ENCODE results near the gene CIAO3. TPM values are rescaled to one million over a fixed set of nuclear protein-coding genes. Genes with fewer than 3 reads are reported as not detected.
A peak's percentile ranks its signal among the peaks of the same experiment; 100 is the strongest.

Gene CIAO3
- polyA plus RNA-seq, 3 donors, result 8.6 to 41.1 (median 11.8) TPM

DNA sequence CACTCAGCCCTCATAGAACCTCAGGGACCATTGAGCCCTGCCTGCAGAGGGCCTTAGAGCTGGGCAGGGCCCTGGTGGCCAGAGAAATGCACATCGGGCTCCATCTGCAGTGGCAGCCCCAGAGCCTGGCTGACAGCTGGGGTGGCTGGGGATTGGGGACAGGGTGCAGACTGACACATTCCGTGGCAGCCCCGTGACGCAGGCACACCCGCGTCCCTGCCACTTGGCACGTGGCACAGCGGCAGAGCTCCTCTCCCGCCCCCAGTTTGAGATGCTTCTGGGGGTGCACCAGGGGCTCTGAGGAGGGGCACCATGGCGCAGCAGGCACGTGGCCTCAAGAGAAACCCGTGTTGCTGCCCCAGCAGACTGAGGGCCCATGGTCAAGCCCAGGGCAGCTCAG is 37.4 kb downstream of the CIAO3 start:
- H3K27me3 Mint-ChIP-seq (ENCODE audit: low read depth in 3 of 3), result peaks cover 65 to 88% (median 83%) of the 10 kb centered on the region in 3 donors
- H3K27me3 ChIP-seq (ENCODE audit: control insufficient read depth in 2 of 2, insufficient read depth in 2 of 2, low read length in 2 of 2), result peaks cover 10 to 83% of the 10 kb centered on the region in 2 donors
- H3K9me3 ChIP-seq (replicated peaks in 1 of 2; ENCODE audit: control insufficient read depth in 1 of 2, insufficient read depth in 1 of 2, low read length in 2 of 2), result peaks cover 0 to 4% of the 10 kb centered on the region in 2 donors

DNA sequence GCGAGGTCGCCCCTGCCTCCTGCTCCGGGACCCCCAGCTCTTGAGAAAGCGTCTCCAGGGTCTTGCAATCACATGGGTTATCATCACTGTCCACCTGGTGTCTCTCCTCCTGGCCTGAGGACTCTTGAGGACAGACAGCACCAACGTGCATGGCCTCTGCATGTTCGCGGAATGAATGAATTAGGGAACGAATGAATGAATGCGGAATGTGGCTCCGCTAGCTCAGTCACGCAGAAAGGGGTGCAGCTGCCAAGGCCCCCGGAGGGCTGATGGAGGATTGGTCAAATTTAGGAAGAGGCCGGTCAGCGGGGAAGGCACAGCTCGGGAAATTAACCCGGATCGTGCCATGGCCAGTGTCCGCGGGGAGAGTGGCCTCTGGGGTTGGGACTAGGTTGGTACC is 38.5 kb downstream of the CIAO3 start:
- H3K4me1 Mint-ChIP-seq, result no peaks in the 10 kb centered on the region
- no peaks in the 10 kb centered on the region for H3K4me1 ChIP-seq (ENCODE audit: control insufficient read depth in 1 of 2, insufficient read depth in 2 of 2, low read length in 2 of 2)
- H3K79me2 ChIP-seq (ENCODE audit: insufficient read depth, low read length), result no peaks in the 10 kb centered on the region
- peaks cover 0 to 4% of the 10 kb centered on the region in 2 donors for H3K9me3 ChIP-seq (replicated peaks in 1 of 2; ENCODE audit: control insufficient read depth in 1 of 2, insufficient read depth in 1 of 2, low read length in 2 of 2)
- H3K27me3 ChIP-seq (ENCODE audit: control insufficient read depth in 2 of 2, insufficient read depth in 2 of 2, low read length in 2 of 2), result peaks cover 10 to 75% of the 10 kb centered on the region in 2 donors
- no peaks in the 10 kb centered on the region for H3K36me3 ChIP-seq (replicated peaks in 1 of 2; ENCODE audit: control insufficient read depth in 1 of 2, insufficient read depth in 2 of 2, low read length in 2 of 2)
- H3K9ac ChIP-seq (ENCODE audit: insufficient read depth, low read length, poor library complexity, severe bottlenecking), result no peak overlapping the region
- H3K4me3 ChIP-seq (replicated peaks in 1 of 3; ENCODE audit: low read depth in 2 of 3, low read length in 3 of 3), result no peak overlapping the region
- TF ChIP-seq, protein P1, sequence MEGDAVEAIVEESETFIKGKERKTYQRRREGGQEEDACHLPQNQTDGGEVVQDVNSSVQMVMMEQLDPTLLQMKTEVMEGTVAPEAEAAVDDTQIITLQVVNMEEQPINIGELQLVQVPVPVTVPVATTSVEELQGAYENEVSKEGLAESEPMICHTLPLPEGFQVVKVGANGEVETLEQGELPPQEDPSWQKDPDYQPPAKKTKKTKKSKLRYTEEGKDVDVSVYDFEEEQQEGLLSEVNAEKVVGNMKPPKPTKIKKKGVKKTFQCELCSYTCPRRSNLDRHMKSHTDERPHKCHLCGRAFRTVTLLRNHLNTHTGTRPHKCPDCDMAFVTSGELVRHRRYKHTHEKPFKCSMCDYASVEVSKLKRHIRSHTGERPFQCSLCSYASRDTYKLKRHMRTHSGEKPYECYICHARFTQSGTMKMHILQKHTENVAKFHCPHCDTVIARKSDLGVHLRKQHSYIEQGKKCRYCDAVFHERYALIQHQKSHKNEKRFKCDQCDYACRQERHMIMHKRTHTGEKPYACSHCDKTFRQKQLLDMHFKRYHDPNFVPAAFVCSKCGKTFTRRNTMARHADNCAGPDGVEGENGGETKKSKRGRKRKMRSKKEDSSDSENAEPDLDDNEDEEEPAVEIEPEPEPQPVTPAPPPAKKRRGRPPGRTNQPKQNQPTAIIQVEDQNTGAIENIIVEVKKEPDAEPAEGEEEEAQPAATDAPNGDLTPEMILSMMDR (IDR thresholded peaks at IDR 0.05), result no peak
- DNase-seq, result no peak
- peaks cover 0 to 8% (median 0%) of the 10 kb centered on the region in 7 donors for H3K9me3 Mint-ChIP-seq
- H2AFZ ChIP-seq (ENCODE audit: insufficient read depth, low read depth, low read length, poor library complexity, severe bottlenecking), result no peak overlapping the region
- no peak overlapping the region for H3K27ac ChIP-seq (ENCODE audit: low read depth in 1 of 2, low read length in 2 of 2)
- H3K4me3 Mint-ChIP-seq, result peak overlapping the region in 1 of 2 donors; percentile 65
- intact Hi-C loops (cut with micrococcal nuclease), result no loop called here
- H3K36me3 Mint-ChIP-seq, result no peaks in the 10 kb centered on the region
- 87% methylated on average over 16 of the region's 19 CpGs for WGBS (ENCODE audit: insufficient coverage)
- peaks cover 63 to 88% (median 82%) of the 10 kb centered on the region in 3 donors for H3K27me3 Mint-ChIP-seq (ENCODE audit: low read depth in 3 of 3)
- no peak overlapping the region for H3K4me2 ChIP-seq (replicated peaks; ENCODE audit: extremely low read depth, low read length, poor library complexity, severe bottlenecking)
- no peak overlapping the region for H3K27ac Mint-ChIP-seq
- H4K20me1 ChIP-seq (ENCODE audit: insufficient read depth, low read length), result no peaks in the 10 kb centered on the region

More for the DNA sequence above, 37.4 kb downstream of the CIAO3 start:
- Mint-ChIP-seq H3K9me3 (peaks cover 0 to 8% (median 0%) of the 10 kb centered on the region in 7 donors), H3K4me3 (peak overlapping the region in 1 of 2 donors; percentile 15), H3K36me3 (no peaks in the 10 kb centered on the region), H3K4me1 (no peaks in the 10 kb centered on the region), H3K27ac (no peak overlapping the region)
- no peaks in the 10 kb centered on the region for H3K36me3 ChIP-seq (replicated peaks in 1 of 2; ENCODE audit: control insufficient read depth in 1 of 2, insufficient read depth in 2 of 2, low read length in 2 of 2)
- intact Hi-C loops (cut with micrococcal nuclease), result no loop called here
- H3K79me2 ChIP-seq (ENCODE audit: insufficient read depth, low read length), result no peaks in the 10 kb centered on the region
- H2AFZ ChIP-seq (ENCODE audit: insufficient read depth, low read depth, low read length, poor library complexity, severe bottlenecking), result no peak overlapping the region
- H3K4me2 ChIP-seq (replicated peaks; ENCODE audit: extremely low read depth, low read length, poor library complexity, severe bottlenecking), result no peak overlapping the region
- no peak overlapping the region for H3K4me3 ChIP-seq (replicated peaks in 1 of 3; ENCODE audit: low read depth in 2 of 3, low read length in 3 of 3)
- no peaks in the 10 kb centered on the region for H4K20me1 ChIP-seq (ENCODE audit: insufficient read depth, low read length)
- no peak overlapping the region for H3K27ac ChIP-seq (ENCODE audit: low read depth in 1 of 2, low read length in 2 of 2)
- H3K9ac ChIP-seq (ENCODE audit: insufficient read depth, low read length, poor library complexity, severe bottlenecking), result no peak overlapping the region
- no peak for DNase-seq
- TF ChIP-seq, protein P1 (IDR thresholded peaks at IDR 0.05), result no peak
- 88% methylated on average over 11 of the region's 12 CpGs for WGBS (ENCODE audit: insufficient coverage)
- H3K4me1 ChIP-seq (ENCODE audit: control insufficient read depth in 1 of 2, insufficient read depth in 2 of 2, low read length in 2 of 2), result no peaks in the 10 kb centered on the region

Measured in CD14-positive monocyte (primary cell).